ENCODE data around the gene DNAH14. TPM values are rescaled to one million over a fixed set of nuclear protein-coding genes. Genes with fewer than 3 reads are reported as not detected.

DNAH14 gene
- total and polyA plus RNA-seq, 2 of the 13 experiments (the other 11 are each of a cell fraction or from before 2014, with no cell fraction given): 4.5 to 27.5 TPM

DNA sequence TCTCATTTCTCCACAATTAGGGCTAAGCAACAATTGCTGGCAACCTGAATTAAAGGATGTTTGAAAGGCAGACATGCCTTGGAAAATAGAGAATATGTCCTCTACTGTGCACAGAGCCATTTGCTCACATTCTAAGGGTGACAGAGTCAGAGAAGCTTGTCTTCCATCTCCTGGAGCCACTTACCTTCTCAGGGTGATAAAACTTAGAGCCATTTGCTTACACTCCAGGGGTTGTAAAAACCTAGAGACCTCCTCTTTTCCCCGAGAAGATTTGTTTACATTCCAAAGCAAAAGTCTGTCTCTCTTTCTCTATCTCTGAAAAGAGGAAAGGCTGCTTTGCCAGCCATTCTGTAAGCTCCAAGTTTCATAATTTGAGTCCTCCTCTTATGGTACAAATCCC, 437.1 kb downstream of the DNAH14 start:
- no peaks in the 10 kb centered on the region for H3K9me3 ChIP-seq (ENCODE audit: low read length)
- H3K27ac ChIP-seq (ENCODE audit: extremely low read length, insufficient read depth, low read length): no peak overlapping the region
- H3K4me3 ChIP-seq (replicated peaks in 1 of 3; ENCODE audit: insufficient read depth in 1 of 3, low read depth in 2 of 3, low read length in 3 of 3): no peak overlapping the region
- ChIA-PET CTCF (ENCODE audit: low intra/inter-chr PET ratio, low total read pairs) (no interaction called here), POLR2A (no interaction called here)
- intact Hi-C loops (cut with micrococcal nuclease; ENCODE audit: unreplicated experiment): no loop called here
- H3K4me2 ChIP-seq (ENCODE audit: low read depth, low read length): no peak overlapping the region
- H4K20me1 ChIP-seq (ENCODE audit: insufficient read depth, low read length): no peaks in the 10 kb centered on the region
- H3K4me1 ChIP-seq (ENCODE audit: insufficient read depth, low read length): no peaks in the 10 kb centered on the region
- H3K79me2 ChIP-seq (ENCODE audit: insufficient read depth, low read length): no peaks in the 10 kb centered on the region
- no peaks in the 10 kb centered on the region; a peak in 1 of 5 replicates for H3K27me3 ChIP-seq (ENCODE audit: control insufficient read depth in 1 of 2, insufficient read depth in 2 of 2, low read length in 2 of 2)
- no peak overlapping the region for H3K9ac ChIP-seq (ENCODE audit: insufficient read depth, low read depth, low read length)
- in situ Hi-C loops (cut with HindIII; ENCODE audit: extremely low pct_ligation_motif_present, low pct_unique_long_range_greater_than_20kb): no loop called here
- no peak overlapping the region for H2AFZ ChIP-seq (ENCODE audit: low read length)
- ATAC-seq (no peak), DNase-seq (ENCODE audit: low spot score) (no peak), FAIRE-seq (no peak)
- 0% methylated on average over 1 of the region's 1 CpG for WGBS (ENCODE audit: low lambda C conversion rate)
- BruUV-seq (replicated peaks): no TSS peak
- no peaks in the 10 kb centered on the region for H3K36me3 ChIP-seq (replicated peaks in 1 of 2; ENCODE audit: control insufficient read depth in 1 of 2, insufficient read depth in 2 of 2, low read length in 2 of 2)
- TF ChIP-seq, protein P1, sequence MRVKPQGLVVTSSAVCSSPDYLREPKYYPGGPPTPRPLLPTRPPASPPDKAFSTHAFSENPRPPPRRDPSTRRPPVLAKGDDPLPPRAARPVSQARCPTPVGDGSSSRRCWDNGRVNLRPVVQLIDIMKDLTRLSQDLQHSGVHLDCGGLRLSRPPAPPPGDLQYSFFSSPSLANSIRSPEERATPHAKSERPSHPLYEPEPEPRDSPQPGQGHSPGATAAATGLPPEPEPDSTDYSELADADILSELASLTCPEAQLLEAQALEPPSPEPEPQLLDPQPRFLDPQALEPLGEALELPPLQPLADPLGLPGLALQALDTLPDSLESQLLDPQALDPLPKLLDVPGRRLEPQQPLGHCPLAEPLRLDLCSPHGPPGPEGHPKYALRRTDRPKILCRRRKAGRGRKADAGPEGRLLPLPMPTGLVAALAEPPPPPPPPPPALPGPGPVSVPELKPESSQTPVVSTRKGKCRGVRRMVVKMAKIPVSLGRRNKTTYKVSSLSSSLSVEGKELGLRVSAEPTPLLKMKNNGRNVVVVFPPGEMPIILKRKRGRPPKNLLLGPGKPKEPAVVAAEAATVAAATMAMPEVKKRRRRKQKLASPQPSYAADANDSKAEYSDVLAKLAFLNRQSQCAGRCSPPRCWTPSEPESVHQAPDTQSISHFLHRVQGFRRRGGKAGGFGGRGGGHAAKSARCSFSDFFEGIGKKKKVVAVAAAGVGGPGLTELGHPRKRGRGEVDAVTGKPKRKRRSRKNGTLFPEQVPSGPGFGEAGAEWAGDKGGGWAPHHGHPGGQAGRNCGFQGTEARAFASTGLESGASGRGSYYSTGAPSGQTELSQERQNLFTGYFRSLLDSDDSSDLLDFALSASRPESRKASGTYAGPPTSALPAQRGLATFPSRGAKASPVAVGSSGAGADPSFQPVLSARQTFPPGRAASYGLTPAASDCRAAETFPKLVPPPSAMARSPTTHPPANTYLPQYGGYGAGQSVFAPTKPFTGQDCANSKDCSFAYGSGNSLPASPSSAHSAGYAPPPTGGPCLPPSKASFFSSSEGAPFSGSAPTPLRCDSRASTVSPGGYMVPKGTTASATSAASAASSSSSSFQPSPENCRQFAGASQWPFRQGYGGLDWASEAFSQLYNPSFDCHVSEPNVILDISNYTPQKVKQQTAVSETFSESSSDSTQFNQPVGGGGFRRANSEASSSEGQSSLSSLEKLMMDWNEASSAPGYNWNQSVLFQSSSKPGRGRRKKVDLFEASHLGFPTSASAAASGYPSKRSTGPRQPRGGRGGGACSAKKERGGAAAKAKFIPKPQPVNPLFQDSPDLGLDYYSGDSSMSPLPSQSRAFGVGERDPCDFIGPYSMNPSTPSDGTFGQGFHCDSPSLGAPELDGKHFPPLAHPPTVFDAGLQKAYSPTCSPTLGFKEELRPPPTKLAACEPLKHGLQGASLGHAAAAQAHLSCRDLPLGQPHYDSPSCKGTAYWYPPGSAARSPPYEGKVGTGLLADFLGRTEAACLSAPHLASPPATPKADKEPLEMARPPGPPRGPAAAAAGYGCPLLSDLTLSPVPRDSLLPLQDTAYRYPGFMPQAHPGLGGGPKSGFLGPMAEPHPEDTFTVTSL (CRISPR knock-in tag; IDR thresholded peaks at IDR 0.05; ENCODE audit: borderline replicate concordance): no peak
- TF ChIP-seq KDM4B (CRISPR knock-in tag; IDR thresholded peaks at IDR 0.05) (no peak), KAT7 (CRISPR knock-in tag; IDR thresholded peaks at IDR 0.05; ENCODE audit: borderline replicate concordance) (no peak), ZNF678 (CRISPR knock-in tag; IDR thresholded peaks at IDR 0.05) (no peak), SP140L (CRISPR knock-in tag; IDR thresholded peaks at IDR 0.05; ENCODE audit: borderline replicate concordance) (no peak), FOXC1 (CRISPR knock-in tag; IDR thresholded peaks at IDR 0.05; ENCODE audit: borderline replicate concordance) (no peak), ARNT2 (CRISPR knock-in tag; IDR thresholded peaks at IDR 0.05; ENCODE audit: low read depth) (no peak), ZNF251 (CRISPR knock-in tag; IDR thresholded peaks at IDR 0.05) (no peak), ZNF382 (CRISPR knock-in tag; IDR thresholded peaks at IDR 0.05; ENCODE audit: borderline replicate concordance) (no peak), CENPX (CRISPR knock-in tag; IDR thresholded peaks at IDR 0.05) (no peak), ZNF652 (CRISPR knock-in tag; IDR thresholded peaks at IDR 0.05; ENCODE audit: borderline replicate concordance, low read depth) (no peak)
- TF ChIP-seq, protein P2, sequence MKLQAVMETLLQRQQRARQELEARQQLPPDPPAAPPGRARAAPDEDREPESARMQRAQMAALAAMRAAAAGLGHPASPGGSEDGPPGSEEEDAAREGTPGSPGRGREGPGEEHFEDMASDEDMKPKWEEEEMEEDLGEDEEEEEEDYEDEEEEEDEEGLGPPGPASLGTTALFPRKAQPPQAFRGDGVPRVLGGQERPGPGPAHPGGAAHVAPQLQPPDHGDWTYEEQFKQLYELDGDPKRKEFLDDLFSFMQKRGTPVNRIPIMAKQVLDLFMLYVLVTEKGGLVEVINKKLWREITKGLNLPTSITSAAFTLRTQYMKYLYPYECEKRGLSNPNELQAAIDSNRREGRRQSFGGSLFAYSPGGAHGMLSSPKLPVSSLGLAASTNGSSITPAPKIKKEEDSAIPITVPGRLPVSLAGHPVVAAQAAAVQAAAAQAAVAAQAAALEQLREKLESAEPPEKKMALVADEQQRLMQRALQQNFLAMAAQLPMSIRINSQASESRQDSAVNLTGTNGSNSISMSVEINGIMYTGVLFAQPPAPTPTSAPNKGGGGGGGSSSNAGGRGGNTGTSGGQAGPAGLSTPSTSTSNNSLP (IDR thresholded peaks at IDR 0.05; ENCODE audit: low read depth, low read length): no peak
- TF ChIP-seq, protein P3, sequence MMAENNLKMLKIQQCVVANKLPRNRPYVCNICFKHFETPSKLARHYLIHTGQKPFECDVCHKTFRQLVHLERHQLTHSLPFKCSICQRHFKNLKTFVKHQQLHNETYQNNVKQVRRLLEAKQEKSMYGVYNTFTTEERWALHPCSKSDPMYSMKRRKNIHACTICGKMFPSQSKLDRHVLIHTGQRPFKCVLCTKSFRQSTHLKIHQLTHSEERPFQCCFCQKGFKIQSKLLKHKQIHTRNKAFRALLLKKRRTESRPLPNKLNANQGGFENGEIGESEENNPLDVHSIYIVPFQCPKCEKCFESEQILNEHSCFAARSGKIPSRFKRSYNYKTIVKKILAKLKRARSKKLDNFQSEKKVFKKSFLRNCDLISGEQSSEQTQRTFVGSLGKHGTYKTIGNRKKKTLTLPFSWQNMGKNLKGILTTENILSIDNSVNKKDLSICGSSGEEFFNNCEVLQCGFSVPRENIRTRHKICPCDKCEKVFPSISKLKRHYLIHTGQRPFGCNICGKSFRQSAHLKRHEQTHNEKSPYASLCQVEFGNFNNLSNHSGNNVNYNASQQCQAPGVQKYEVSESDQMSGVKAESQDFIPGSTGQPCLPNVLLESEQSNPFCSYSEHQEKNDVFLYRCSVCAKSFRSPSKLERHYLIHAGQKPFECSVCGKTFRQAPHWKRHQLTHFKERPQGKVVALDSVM (CRISPR knock-in tag; IDR thresholded peaks at IDR 0.05): no peak
- TF ChIP-seq, protein P4, sequence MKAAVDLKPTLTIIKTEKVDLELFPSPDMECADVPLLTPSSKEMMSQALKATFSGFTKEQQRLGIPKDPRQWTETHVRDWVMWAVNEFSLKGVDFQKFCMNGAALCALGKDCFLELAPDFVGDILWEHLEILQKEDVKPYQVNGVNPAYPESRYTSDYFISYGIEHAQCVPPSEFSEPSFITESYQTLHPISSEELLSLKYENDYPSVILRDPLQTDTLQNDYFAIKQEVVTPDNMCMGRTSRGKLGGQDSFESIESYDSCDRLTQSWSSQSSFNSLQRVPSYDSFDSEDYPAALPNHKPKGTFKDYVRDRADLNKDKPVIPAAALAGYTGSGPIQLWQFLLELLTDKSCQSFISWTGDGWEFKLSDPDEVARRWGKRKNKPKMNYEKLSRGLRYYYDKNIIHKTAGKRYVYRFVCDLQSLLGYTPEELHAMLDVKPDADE (CRISPR knock-in tag; IDR thresholded peaks at IDR 0.05): no peak
